ENCODE results near the gene GSTT2B. TPM values are rescaled to one million over a fixed set of nuclear protein-coding genes. Genes with fewer than 3 reads are reported as not detected.
"Not testable (repeated sequence)": the region's sequence is repeated elsewhere in the genome, so short reads cannot be mapped to it uniquely, and the experiment has no call there.

Gene GSTT2B
- total RNA-seq, 1 donor from 2014 or later, result 0.65 TPM

DNA sequence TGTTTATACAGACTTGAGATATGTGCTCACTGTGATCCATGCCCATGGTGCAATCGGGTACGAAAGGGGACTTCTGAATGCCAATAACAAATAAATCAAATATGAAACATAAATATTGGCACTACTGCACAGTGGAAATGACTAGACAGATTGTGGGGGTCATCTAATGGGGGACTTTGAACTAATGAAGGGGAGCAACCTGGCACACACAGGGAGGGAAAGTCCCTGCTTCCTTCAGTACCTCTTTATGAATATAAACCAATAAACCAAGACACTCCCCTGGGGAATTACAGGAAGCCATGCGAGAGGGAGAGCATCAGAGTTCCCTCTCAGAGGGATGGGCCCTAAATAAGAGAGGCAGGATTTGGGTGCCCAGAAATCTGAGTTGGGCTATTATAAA, 45.7 kb downstream of the GSTT2B start:
- H3K4me1 Mint-ChIP-seq (ENCODE audit: low read depth), result peaks cover 24% of the 10 kb centered on the region
- no peak for DNase-seq (ENCODE audit: low spot score)
- H3K36me3 Mint-ChIP-seq (ENCODE audit: low read depth), result no peaks in the 10 kb centered on the region
- no peak overlapping the region for H3K4me3 Mint-ChIP-seq
- H3K9me3 Mint-ChIP-seq, result no peaks in the 10 kb centered on the region
- intact Hi-C loops (cut with micrococcal nuclease), result loop anchor here (2.0 kb wide), 1 partner anchor 640 kb away; the partner anchor contains the start of genes GUCD1 and SNRPD3
- H3K27me3 Mint-ChIP-seq (ENCODE audit: insufficient read depth), result no peaks in the 10 kb centered on the region
- no peak overlapping the region for H3K27ac Mint-ChIP-seq

DNA sequence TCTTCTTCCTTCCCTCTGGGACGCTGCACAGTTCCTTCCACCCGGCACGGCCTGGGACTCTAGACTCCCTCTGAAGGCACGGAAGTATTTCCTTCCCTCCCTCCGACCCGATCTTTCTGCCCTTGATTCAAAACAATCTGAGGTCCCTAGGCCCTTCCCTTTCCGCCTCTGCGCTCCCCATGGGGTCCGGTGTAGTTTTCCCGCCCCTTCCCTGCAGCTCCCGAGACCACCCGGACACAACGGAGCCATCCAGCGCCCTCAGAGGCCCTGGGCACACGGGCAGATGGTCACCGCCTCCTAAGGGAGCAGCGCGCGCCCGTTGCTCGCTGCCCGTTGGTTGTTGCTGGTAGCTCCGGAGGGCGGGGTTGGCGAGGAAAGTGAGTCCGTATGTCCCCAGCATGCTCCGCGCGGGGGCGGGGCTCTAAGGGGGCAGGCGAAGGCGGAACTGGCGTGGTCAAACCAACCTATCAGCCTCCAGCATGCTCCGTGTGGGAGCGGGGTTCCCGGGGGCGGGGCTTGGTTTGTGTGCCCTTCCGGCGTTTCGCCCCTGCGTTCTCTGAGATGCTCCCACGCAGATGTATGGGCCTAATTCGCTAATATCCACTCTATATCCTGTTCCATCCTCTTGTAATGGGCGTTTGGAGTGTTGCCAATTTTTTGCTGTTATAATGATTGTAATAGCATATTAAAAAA, 47.2 kb downstream of the GSTT2B start:
- intact Hi-C loops (cut with micrococcal nuclease), result loop anchor here (1.0 to 5.0 kb wide), 6 partner anchors 20 to 641 kb away; partner anchors contain the start of genes CHCHD10, GUCD1, MIF and SLC2A11
- H3K27me3 Mint-ChIP-seq (ENCODE audit: insufficient read depth), result no peaks in the 10 kb centered on the region
- peaks cover 24% of the 10 kb centered on the region for H3K4me1 Mint-ChIP-seq (ENCODE audit: low read depth)
- H3K27ac Mint-ChIP-seq, result peak overlapping the region; percentile 97
- peak overlapping the region; percentile 95 for H3K4me3 Mint-ChIP-seq
- DNase-seq (ENCODE audit: low spot score), result peak; percentile 100
- H3K9me3 Mint-ChIP-seq, result no peaks in the 10 kb centered on the region
- no peaks in the 10 kb centered on the region for H3K36me3 Mint-ChIP-seq (ENCODE audit: low read depth)

DNA sequence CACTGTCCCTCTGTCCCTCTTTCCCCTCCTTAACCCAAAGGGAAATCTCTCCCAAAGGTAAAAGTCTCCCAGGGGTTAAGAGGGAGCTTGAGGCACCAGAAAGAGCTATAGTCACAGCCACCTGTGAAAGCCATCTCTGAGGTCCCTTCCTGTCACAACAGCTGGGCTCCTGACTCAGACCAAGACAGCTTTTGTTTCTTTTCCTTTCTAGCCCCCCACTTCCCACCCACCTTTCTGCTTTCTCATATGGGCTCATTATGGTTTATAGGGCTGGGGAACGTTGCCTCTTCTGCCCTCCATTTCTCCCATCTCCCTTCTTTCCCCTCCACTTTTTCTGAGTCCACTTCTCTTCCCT, 47.7 kb downstream of the GSTT2B start:
- DNase-seq (ENCODE audit: low spot score), result no peak
- peak overlapping the region; percentile 97 for H3K27ac Mint-ChIP-seq
- intact Hi-C loops (cut with micrococcal nuclease), result loop anchor here (1.0 to 5.0 kb wide), 4 partner anchors 56 to 359 kb away; partner anchors contain the start of genes CHCHD10, SLC2A11 and SPECC1L
- H3K27me3 Mint-ChIP-seq (ENCODE audit: insufficient read depth), result no peaks in the 10 kb centered on the region
- peaks cover 24% of the 10 kb centered on the region for H3K4me1 Mint-ChIP-seq (ENCODE audit: low read depth)
- H3K4me3 Mint-ChIP-seq, result peak overlapping the region; percentile 95
- H3K9me3 Mint-ChIP-seq, result no peaks in the 10 kb centered on the region
- no peaks in the 10 kb centered on the region for H3K36me3 Mint-ChIP-seq (ENCODE audit: low read depth)

DNA sequence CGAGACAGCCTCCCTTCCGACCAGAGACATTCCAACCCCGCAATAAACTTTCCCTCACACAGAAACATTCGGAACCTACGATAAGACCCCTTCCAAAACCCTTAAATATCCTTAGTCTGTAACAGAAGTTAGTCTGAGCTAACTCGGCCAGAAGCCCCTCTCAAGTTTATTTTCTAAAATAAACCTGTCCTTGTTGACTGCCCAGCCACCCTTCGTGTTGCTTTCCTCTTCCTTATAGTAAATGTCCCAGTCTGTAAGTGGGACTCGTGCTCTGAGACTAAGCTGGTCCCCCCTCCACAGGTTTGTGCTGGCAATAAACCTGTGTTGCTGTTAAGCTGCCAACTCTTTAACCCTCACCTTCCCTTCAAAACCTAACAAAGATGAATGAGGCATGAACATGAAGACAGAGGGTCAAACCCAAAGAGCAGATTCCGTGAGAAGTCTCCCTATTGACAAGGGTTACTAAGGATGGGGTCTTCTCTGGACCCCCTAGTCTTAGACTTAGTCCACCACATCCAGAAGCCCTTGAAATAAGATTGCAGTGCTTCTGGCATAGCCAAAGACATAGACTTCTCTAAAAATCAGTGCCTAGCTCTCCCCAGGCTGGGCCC, 48.6 kb downstream of the GSTT2B start:
- H3K27me3 Mint-ChIP-seq (ENCODE audit: insufficient read depth), result no peaks in the 10 kb centered on the region
- peak overlapping the region; percentile 5 for H3K4me3 Mint-ChIP-seq
- peaks cover 24% of the 10 kb centered on the region for H3K4me1 Mint-ChIP-seq (ENCODE audit: low read depth)
- intact Hi-C loops (cut with micrococcal nuclease), result loop anchor here (5.0 kb wide), 3 partner anchors 55 to 360 kb away; partner anchors contain the start of genes CHCHD10, SLC2A11 and SPECC1L
- H3K36me3 Mint-ChIP-seq (ENCODE audit: low read depth), result no peaks in the 10 kb centered on the region
- DNase-seq (ENCODE audit: low spot score), result no peak
- H3K27ac Mint-ChIP-seq, result no peak overlapping the region
- H3K9me3 Mint-ChIP-seq, result no peaks in the 10 kb centered on the region

DNA sequence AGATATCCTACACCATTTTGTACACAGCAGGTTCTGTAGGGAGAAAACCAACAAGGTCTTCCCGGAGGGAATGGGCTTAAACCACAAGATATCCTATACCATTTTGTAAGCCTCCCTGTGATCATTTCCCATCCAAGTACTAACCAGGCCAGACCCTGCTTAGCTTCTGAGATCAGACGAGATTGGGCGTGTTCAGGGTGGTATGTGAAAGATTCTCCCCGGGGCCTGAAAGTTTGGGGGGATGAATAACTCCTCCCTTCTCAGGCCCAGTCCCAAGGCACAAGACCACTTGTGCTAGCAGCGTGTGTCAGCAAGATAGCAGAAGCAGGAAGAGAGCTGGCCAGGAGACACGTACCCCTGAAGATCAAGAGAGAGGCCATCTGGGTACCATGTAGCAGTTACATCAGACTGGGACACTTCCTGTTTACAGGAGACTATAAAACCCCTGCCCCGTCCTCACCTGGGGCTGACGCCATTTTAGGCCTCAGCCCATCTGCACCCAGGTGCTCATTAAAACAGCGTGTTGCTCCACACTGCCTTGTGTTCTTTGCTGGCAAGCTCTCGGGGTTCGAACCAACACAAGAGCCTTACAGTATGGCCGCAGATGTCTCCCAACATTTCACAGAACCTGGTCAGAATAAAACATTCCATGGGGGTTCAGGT, 49.5 kb downstream of the GSTT2B start:
- Mint-ChIP-seq H3K9me3 (no peaks in the 10 kb centered on the region), H3K4me3 (no peak overlapping the region), H3K4me1 (ENCODE audit: low read depth) (peaks cover 24% of the 10 kb centered on the region), H3K36me3 (ENCODE audit: low read depth) (no peaks in the 10 kb centered on the region), H3K27me3 (ENCODE audit: insufficient read depth) (no peaks in the 10 kb centered on the region), H3K27ac (no peak overlapping the region)
- no peak for DNase-seq (ENCODE audit: low spot score)
- intact Hi-C loops (cut with micrococcal nuclease), result loop anchor here (5.0 kb wide), 3 partner anchors 54 to 361 kb away; partner anchors contain the start of genes CHCHD10, SLC2A11 and SPECC1L

DNA sequence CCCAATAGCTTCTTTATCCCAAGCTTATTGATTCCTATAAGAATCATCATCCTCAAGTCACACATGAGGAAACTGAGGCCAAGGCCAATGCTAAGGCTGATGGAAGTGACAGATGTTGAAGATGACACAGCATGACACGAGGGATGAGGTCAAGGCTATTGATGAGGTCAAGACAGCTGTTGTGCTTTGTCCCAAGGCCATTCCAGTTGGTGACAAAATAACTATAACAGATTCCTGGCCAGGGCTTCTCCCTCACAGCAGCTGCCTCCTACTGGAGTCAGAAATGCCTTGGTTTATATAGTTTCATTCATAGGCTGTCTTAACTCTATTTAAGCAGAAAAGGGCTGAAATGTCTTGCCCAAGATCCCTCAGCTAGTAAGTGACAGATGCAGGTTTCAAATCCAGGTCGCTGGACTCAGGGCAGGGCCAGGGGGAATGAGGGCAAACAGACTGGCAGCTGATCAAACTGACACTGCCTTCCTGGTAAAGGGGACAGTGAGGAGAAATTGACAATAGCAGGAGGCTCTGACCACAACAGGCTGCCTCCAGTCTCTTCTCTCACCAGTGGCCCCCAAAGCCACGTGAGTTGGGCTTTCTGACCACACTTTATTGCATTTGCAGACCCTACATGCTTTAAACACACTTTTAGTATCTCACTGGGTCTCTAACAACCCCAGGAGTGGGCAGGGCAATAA, 50.4 kb downstream of the GSTT2B start:
- H3K27me3 Mint-ChIP-seq (ENCODE audit: insufficient read depth), result no peaks in the 10 kb centered on the region
- H3K27ac Mint-ChIP-seq, result no peak overlapping the region
- H3K4me3 Mint-ChIP-seq, result no peak overlapping the region
- H3K9me3 Mint-ChIP-seq, result no peaks in the 10 kb centered on the region
- no peak for DNase-seq (ENCODE audit: low spot score)
- intact Hi-C loops (cut with micrococcal nuclease), result loop anchor here (5.0 kb wide), 3 partner anchors 53 to 362 kb away; partner anchors contain the start of genes CHCHD10, SLC2A11 and SPECC1L
- H3K4me1 Mint-ChIP-seq (ENCODE audit: low read depth), result peaks cover 24% of the 10 kb centered on the region
- no peaks in the 10 kb centered on the region for H3K36me3 Mint-ChIP-seq (ENCODE audit: low read depth)

DNA sequence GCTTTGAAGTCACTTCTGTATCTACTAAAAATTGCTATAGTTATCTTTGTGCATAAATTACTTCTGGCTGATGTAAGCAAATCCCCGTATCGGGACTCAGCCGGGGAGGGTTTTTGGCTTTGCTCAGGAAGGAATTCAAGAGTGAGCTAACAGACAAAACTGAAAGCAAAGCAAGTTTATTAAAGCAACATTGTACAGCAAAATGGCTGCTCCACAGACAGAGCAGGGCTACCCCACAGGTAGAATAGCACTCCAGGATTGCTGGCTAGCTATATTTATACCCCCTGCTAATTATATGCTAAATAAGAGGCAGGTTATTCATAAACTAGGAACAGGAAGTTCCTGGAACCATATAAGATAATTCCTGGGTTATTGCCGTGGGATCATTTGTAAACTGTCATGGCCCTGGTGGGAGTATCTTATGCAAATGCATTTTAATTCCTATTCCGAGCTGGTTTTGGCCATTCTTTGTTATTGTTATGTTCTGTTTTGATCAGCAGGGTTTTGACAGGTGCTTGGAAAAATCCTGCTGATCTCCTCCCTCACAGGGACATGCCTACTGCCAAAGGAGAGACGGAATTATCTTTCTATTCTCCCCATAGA, 51.6 kb downstream of the GSTT2B start:
- H3K27me3 Mint-ChIP-seq (ENCODE audit: insufficient read depth), result peaks cover 7% of the 10 kb centered on the region
- no peak overlapping the region for H3K27ac Mint-ChIP-seq
- H3K4me3 Mint-ChIP-seq, result no peak overlapping the region
- peaks cover 17% of the 10 kb centered on the region for H3K4me1 Mint-ChIP-seq (ENCODE audit: low read depth)
- DNase-seq (ENCODE audit: low spot score), result no peak
- intact Hi-C loops (cut with micrococcal nuclease), result no loop called here
- no peaks in the 10 kb centered on the region for H3K9me3 Mint-ChIP-seq
- H3K36me3 Mint-ChIP-seq (ENCODE audit: low read depth), result no peaks in the 10 kb centered on the region

DNA sequence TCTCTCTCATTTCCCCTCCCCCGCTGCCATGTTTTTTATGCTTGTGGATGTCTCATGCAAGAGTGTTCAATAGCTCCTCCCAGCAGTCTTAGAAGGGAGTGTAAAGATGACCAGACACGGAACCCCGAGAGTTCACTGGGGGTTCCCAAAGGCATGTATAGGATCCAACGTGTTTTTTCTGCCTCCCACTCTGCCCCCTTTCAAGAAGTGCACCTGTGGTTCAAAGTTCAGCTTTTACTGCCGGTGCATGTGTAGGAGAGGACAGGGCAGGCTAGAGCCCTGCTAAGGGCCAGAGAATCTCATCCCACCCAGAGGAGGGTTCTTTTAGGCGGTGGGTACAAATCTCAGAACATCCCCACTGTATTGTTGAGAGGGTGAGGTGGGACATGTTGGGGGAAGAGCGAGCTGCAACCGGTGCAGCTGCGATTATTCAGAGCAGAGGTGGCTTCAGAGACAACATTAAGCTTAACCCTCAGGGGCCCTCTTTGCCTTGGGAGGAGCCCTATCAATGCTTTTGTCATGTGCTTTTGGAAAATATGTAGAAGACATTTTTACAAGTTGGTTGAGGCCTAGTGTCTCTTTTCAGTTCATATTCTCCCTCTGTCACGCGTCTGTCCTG, 52.3 kb downstream of the GSTT2B start:
- no peaks in the 10 kb centered on the region for H3K9me3 Mint-ChIP-seq
- peaks cover 7% of the 10 kb centered on the region for H3K27me3 Mint-ChIP-seq (ENCODE audit: insufficient read depth)
- H3K27ac Mint-ChIP-seq, result no peak overlapping the region
- DNase-seq (ENCODE audit: low spot score), result no peak
- H3K36me3 Mint-ChIP-seq (ENCODE audit: low read depth), result no peaks in the 10 kb centered on the region
- H3K4me1 Mint-ChIP-seq (ENCODE audit: low read depth), result peaks cover 12% of the 10 kb centered on the region
- no peak overlapping the region for H3K4me3 Mint-ChIP-seq
- intact Hi-C loops (cut with micrococcal nuclease), result no loop called here

DNA sequence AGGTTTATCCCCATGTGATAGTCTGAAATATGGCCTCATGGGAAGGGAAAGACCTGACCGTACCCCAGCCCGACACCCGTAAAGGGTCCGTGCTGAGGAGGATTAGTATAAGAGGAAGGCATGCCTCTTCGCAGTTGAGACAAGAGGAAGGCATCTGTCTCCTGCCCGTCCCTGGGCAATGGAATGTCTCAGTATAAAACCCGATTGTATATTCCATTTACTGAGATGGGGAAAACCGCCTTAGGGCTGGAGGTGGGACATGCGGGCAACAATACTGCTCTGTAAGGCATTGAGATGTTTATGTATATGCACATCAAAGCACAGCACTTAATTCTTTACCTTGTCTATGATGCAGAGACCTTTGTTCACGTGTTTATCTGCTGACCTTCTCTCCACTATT, 53.6 kb downstream of the GSTT2B start:
- intact Hi-C loops (cut with micrococcal nuclease); H3K27me3 Mint-ChIP-seq (ENCODE audit: insufficient read depth); H3K27ac Mint-ChIP-seq; H3K36me3 Mint-ChIP-seq (ENCODE audit: low read depth); DNase-seq (ENCODE audit: low spot score); H3K4me1 Mint-ChIP-seq (ENCODE audit: low read depth); H3K4me3 Mint-ChIP-seq; H3K9me3 Mint-ChIP-seq: not testable (repeated sequence)

Other genes starting within 250 kb of the GSTT2B start
- 2.1 and 2.2 TPM in 2 replicates for gene ZNF70, start 210.1 kb downstream of the GSTT2B start, total RNA-seq
- not detected in 2 replicates for gene VPREB3, start 206.8 kb downstream of the GSTT2B start, total RNA-seq
- 0.29 and 0.49 TPM in 2 replicates for gene C22orf15, start 198.2 kb downstream of the GSTT2B start, total RNA-seq
- 89.1 and 96.4 TPM in 2 replicates for gene CHCHD10, start 193.2 kb downstream of the GSTT2B start, total RNA-seq
- 0.34 and 0.69 TPM in 2 replicates for gene MMP11, start 188.3 kb downstream of the GSTT2B start, total RNA-seq
- gene SMARCB1, start 174.2 kb downstream of the GSTT2B start, total RNA-seq, result 92.4 and 99.8 TPM in 2 replicates
- gene DERL3, start 122.2 kb downstream of the GSTT2B start, total RNA-seq, result 13.8 and 18.8 TPM in 2 replicates
- 8.3 and 8.4 TPM in 2 replicates for gene SLC2A11, start 103.3 kb downstream of the GSTT2B start, total RNA-seq
- gene MIF, start 66.8 kb downstream of the GSTT2B start, total RNA-seq, result 1,136 and 1,212 TPM in 2 replicates
- gene DDTL, start 5.7 kb upstream of the GSTT2B start, total RNA-seq, result 4.0 and 4.7 TPM in 2 replicates
- 94.7 and 115 TPM in 2 replicates for gene DDT, start 13.2 kb upstream of the GSTT2B start, total RNA-seq
- gene GSTT2, start 18.9 kb upstream of the GSTT2B start, total RNA-seq, result not detected in 2 replicates
- gene GSTT4, start 44.3 kb upstream of the GSTT2B start, total RNA-seq, result not detected in 2 replicates
- gene CABIN1, start 50.1 kb upstream of the GSTT2B start, total RNA-seq, result 97.6 and 98.1 TPM in 2 replicates
- gene SUSD2, start 220.3 kb upstream of the GSTT2B start, total RNA-seq, result 0.73 and 0.83 TPM in 2 replicates